GM12878 (cell line): Measurements from ENCODE around the gene DPM3. TPM values are rescaled to one million over a fixed set of nuclear protein-coding genes. Genes with fewer than 3 reads are reported as not detected.

Source experiments
- BCL3 ChIP-seq: IDR thresholded peaks from 2 replicates; pipeline ENCODE4 v1.6.1; 2011; ENCODE audit warnings: borderline replicate concordance, low read depth, mild to moderate bottlenecking, moderate library complexity, low read length; ENCODE audit not compliant: insufficient read depth, poor library complexity, severe bottlenecking
- BMI1 ChIP-seq: fragments of 450-650 bp; IDR thresholded peaks from 2 replicates; pipeline ENCODE4 v1.6.1; 2016; ENCODE audit warnings: mild to moderate bottlenecking, moderate library complexity, borderline replicate concordance
- CHD1 ChIP-seq: IDR thresholded peaks from 2 replicates; pipeline ENCODE4 v1.6.1; 2012; ENCODE audit warnings: low read depth, low read length, improper control_type of control experiment
- CHD2 ChIP-seq: IDR thresholded peaks from 2 replicates; pipeline ENCODE4 v1.6.1; 2011; ENCODE audit warnings: low read depth, low read length, improper control_type of control experiment, borderline replicate concordance
- CREM ChIP-seq: IDR thresholded peaks from 2 replicates; pipeline ENCODE4 v1.6.1; 2014; ENCODE audit warnings: antibody characterized with exemption, low read depth
- EZH2 ChIP-seq: IDR thresholded peaks from 2 replicates; pipeline ENCODE4 v1.6.1; 2012; ENCODE audit warnings: low read depth, mild to moderate bottlenecking, control low read depth, inconsistent platforms, low read length, borderline replicate concordance; ENCODE audit not compliant: control insufficient read depth
- FOXM1 ChIP-seq: IDR thresholded peaks from 2 replicates; pipeline ENCODE4 v1.6.1; 2012; ENCODE audit warnings: low read depth, mild to moderate bottlenecking, inconsistent platforms, low read length, moderate library complexity
- GABPA ChIP-seq: IDR thresholded peaks from 2 replicates; pipeline ENCODE4 v1.6.1; 2014; ENCODE audit warnings: antibody characterized with exemption, low read depth, mild to moderate bottlenecking, inconsistent platforms
- IRF4 ChIP-seq: IDR thresholded peaks from 2 replicates; pipeline ENCODE4 v1.6.1; 2011; ENCODE audit warnings: low read depth, low read length
- IRF5 ChIP-seq: fragments of 450-650 bp; IDR thresholded peaks from 2 replicates; pipeline ENCODE4 v1.6.1; 2017; ENCODE audit warnings: borderline replicate concordance
- JUND ChIP-seq: IDR thresholded peaks from 2 replicates; pipeline ENCODE4 v1.6.1; 2012; ENCODE audit warnings: low read depth, mild to moderate bottlenecking, low read length, improper control_type of control experiment, moderate library complexity
- NFIC ChIP-seq: IDR thresholded peaks from 2 replicates; pipeline ENCODE4 v1.6.1; 2012; ENCODE audit warnings: low read depth, mild to moderate bottlenecking, inconsistent platforms, low read length, moderate library complexity
- NFYA ChIP-seq: IDR thresholded peaks from 2 replicates; pipeline ENCODE4 v1.6.1; 2011; ENCODE audit warnings: low read depth, mild to moderate bottlenecking, low read length, improper control_type of control experiment, borderline replicate concordance
- NKRF ChIP-seq: fragments of 450-650 bp; conservative IDR thresholded peaks from 2 replicates; pipeline ENCODE4 v1.6.1; 2017; ENCODE audit warnings: mild to moderate bottlenecking, moderate library complexity
- POLR2AphosphoS5 ChIP-seq: IDR thresholded peaks from 2 replicates; pipeline ENCODE4 v1.6.1; 2011; ENCODE audit warnings: mild to moderate bottlenecking, low read length, inconsistent platforms
- SKIL ChIP-seq: fragments of 450-650 bp; IDR thresholded peaks from 2 replicates; pipeline ENCODE4 v1.6.1; 2017; ENCODE audit warnings: mild to moderate bottlenecking, low read depth, inconsistent platforms; ENCODE audit not compliant: poor library complexity, severe bottlenecking
- SP1 ChIP-seq: IDR thresholded peaks from one replicate; pipeline ENCODE4 v1.6.1; 2011; ENCODE audit warnings: low read depth, low read length
- SRF ChIP-seq, 2 experiments: IDR thresholded peaks; 2 replicates each; pipeline ENCODE4 v1.6.1; 2011; ENCODE audit warnings: low read depth in 2 of 2, low read length in 2 of 2, mild to moderate bottlenecking in 1 of 2, moderate library complexity in 1 of 2
- TARDBP ChIP-seq: IDR thresholded peaks from 2 replicates; pipeline ENCODE4 v1.6.1; 2016; ENCODE audit warnings: borderline replicate concordance
- WRNIP1 ChIP-seq: IDR thresholded peaks from 2 replicates; pipeline ENCODE4 v1.6.1; 2011; ENCODE audit warnings: low read depth, low read length, improper control_type of control experiment, borderline replicate concordance
- ZNF384 ChIP-seq: IDR thresholded peaks from 2 replicates; pipeline ENCODE4 v1.6.1; 2012; ENCODE audit warnings: low read depth, mild to moderate bottlenecking, low read length, improper control_type of control experiment, borderline replicate concordance
- ZSCAN29 ChIP-seq: fragments of 450-650 bp; IDR thresholded peaks from 2 replicates; pipeline ENCODE4 v1.6.1; 2017; ENCODE audit warnings: mild to moderate bottlenecking, moderate library complexity
- polyA plus RNA-seq, 11 experiments: library from polyadenylated mRNA; depleted of rRNA in 4 of 11; unstranded in 6 of 11; stranded (reverse) in 5 of 11; fragments of >200 nt; fragmentation: Nextera tagmentation in 4 of 11; fragmentation: Illumina TruSeq in 1 of 11; extraction: Ambion mirVana in 4 of 11; extraction: Trizol in 1 of 11; gene quantifications; 1 replicate in 1 of 11; 2 replicates in 10 of 11; pipeline versions ENCODE4 v1.2.1 to v1.2.3, GENCODE V29; 2011 to 2016; ENCODE audit warnings: inconsistent platforms in 2 of 11, missing spikeins in 2 of 11, low read depth in 1 of 11
- total RNA-seq, 4 experiments: library from RNA; depleted of rRNA in 3 of 4; stranded (reverse); fragments of >200 nt in 3 of 4; fragmentation: Illumina TruSeq in 1 of 4; extraction: Trizol in 1 of 4; gene quantifications; 2 replicates each; pipeline versions ENCODE4 v1.2.1 to v1.2.3, GENCODE V29; 2013 to 2021

Gene DPM3
- total and polyA plus RNA-seq, 10 of the 15 experiments (the other 5 are each of a cell fraction or from before 2014, with no cell fraction given), result 5.9 to 78.7 (median 25.7) TPM

- TF ChIP-seq ZSCAN29, result no peak
- TF ChIP-seq CHD2, result peak; percentile 49; the same call in 1 of the 2 replicates
- no peak for TF ChIP-seq NFYA
- no peak for TF ChIP-seq NFIC
- TF ChIP-seq FOXM1, result no peak
- no peak for TF ChIP-seq TARDBP
- no peak for TF ChIP-seq CHD1
- no peak for TF ChIP-seq SKIL
- no peak for TF ChIP-seq IRF5
- no peak for TF ChIP-seq POLR2AphosphoS5
- TF ChIP-seq CREM, result no peak
- no peak for TF ChIP-seq WRNIP1
- no peak for TF ChIP-seq BMI1
- peak; percentile 67 for TF ChIP-seq BCL3
- peak; percentile 68; the same call in 1 of the 2 replicates for TF ChIP-seq IRF4
- no peak for TF ChIP-seq EZH2
- no peak for TF ChIP-seq GABPA
- peak; percentile 34; the same call in 1 of the 2 replicates for TF ChIP-seq NKRF
- TF ChIP-seq SRF (IDR thresholded peaks at IDR 0.05; ENCODE audit: low read depth in 2 of 2, low read length in 2 of 2), result no peak
- no peak for TF ChIP-seq ZNF384
- TF ChIP-seq JUND, result no peak
- TF ChIP-seq SP1, result peak; percentile 45
Observed at GRCh38 chr1:155184835-155185782, 44.8 kb upstream of the DPM3 start (continued).
